Dendritic cell treated with granulocyte-macrophage colony-stimulating factor and Interleukin-4, amounts not matched to agents 40 ng/mL and 50 ng/mL, for 4 days (primary cell): ENCODE measurements around the gene TEKT2.

ENCODE experiments used
- H3K27ac Mint-ChIP-seq: one replicate; pipeline ENCODE4 v1.8.0; 2022; ENCODE audit warnings: mild to moderate bottlenecking, mixed read lengths
- H3K27me3 Mint-ChIP-seq: one replicate; pipeline ENCODE4 v1.8.0; 2022; ENCODE audit warnings: mild to moderate bottlenecking, mixed read lengths
- H3K36me3 Mint-ChIP-seq: one replicate; pipeline ENCODE4 v1.8.0; 2022; ENCODE audit warnings: low read depth, mixed read lengths
- H3K4me1 Mint-ChIP-seq: one replicate; pipeline ENCODE4 v1.8.0; 2022; ENCODE audit warnings: low read depth, mixed read lengths
- H3K4me3 Mint-ChIP-seq: one replicate; pipeline ENCODE4 v1.8.0; 2022; ENCODE audit warnings: mild to moderate bottlenecking, moderate library complexity, mixed read lengths
- H3K9me3 Mint-ChIP-seq: one replicate; pipeline ENCODE4 v1.8.0; 2022; ENCODE audit warnings: mixed read lengths
- intact Hi-C: fragments of 100-400 bp; cut with micrococcal nuclease; formaldehyde crosslinking; loops from one replicate; pipeline ENCODE4 v1.15.0; 2022

TEKT2 gene

DNA sequence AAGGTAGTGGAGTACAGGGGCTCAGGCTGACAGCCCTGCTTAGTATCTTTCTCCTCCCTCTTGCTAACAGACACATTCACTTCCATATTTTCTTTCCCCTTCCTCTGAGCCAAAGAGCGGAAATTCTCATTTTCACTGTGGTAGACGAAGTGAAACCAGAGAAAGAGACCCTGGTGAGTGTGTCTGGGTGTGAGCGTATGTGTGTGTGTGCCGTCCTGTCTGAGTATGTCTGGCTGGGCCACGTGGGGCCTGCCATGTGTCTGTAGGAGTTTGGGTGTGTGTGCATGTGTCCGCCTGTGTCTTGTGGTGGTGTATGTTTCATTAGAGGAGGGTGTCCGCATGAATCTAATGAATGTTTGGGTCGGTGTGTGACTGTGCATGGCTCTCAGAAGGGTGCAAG lies 39.5 kb downstream of the TEKT2 start:
- Mint-ChIP-seq H3K4me3 (peak overlapping the region; percentile 44), H3K27me3 (peaks cover 18% of the 10 kb centered on the region), H3K36me3 (no peaks in the 10 kb centered on the region), H3K4me1 (peaks cover 82% of the 10 kb centered on the region), H3K9me3 (no peaks in the 10 kb centered on the region), H3K27ac (peak overlapping the region; percentile 80)
- intact Hi-C loops = no loop called here

- peaks cover 18% of the 10 kb centered on the region for H3K27me3 Mint-ChIP-seq
- intact Hi-C loops = no loop called here
- peak overlapping the region; percentile 47 for H3K4me3 Mint-ChIP-seq
- H3K36me3 Mint-ChIP-seq = no peaks in the 10 kb centered on the region
- peaks cover 74% of the 10 kb centered on the region for H3K4me1 Mint-ChIP-seq
- peak overlapping the region; percentile 80 for H3K27ac Mint-ChIP-seq
- no peaks in the 10 kb centered on the region for H3K9me3 Mint-ChIP-seq
Measured at GRCh38 chr1:36124404-36125128, 40.7 kb downstream of the TEKT2 start.

GRCh38 chr1:36125129-36125991 lies 41.5 kb downstream of the TEKT2 start, which contains the start of gene COL8A2:
Gene COL8A2, minus strand, starts transcription at chr1:36125222. Its CDS starts 24,980 bp downstream, at chr1:36100242.
- Mint-ChIP-seq H3K4me1 (peaks cover 66% of the 10 kb centered on the region), H3K36me3 (no peaks in the 10 kb centered on the region), H3K4me3 (peak within 1 kb of the TSS; percentile 54), H3K9me3 (no peaks in the 10 kb centered on the region), H3K27me3 (peaks cover 18% of the 10 kb centered on the region), H3K27ac (peak within 1 kb of the TSS; percentile 80)
- intact Hi-C loops = no loop called here

DNA sequence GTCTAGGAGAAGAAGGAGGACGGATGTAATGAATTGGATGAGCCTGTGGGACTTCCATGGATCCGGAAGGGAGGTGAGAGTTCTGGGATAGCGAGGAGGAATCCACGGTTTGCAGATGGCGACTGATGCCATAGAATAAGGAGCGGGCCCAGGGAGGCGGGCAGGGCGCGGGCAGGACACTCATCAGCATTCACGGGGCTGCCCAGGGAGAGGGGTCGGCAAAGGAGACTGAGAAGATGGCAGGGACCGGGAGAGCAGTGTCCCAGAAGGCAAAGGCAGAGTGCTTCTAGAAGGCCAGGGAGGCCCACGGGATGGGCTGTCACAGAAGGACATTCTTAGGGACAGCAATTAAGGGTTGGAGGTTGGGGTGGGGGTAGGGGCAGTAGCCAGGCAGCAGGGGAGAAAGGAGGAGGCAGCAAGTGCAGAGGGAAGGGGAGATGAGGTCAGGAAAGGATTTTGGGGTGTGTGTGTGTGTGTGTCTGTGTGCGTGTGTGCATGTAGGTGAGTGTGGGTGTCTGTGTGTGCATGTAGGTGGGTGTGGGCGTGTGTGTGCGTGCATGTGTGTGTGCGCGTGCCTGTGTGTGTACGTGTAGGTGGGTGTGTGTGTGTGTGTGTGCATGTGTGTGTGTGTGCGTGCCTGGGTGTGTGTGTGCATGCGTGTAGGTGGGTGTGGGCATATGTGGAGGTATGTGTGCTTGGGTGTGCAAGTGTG lies 42.3 kb downstream of the TEKT2 start:
- Mint-ChIP-seq H3K4me3 (peak overlapping the region; percentile 54), H3K27me3 (peaks cover 18% of the 10 kb centered on the region), H3K4me1 (peaks cover 63% of the 10 kb centered on the region), H3K36me3 (no peaks in the 10 kb centered on the region), H3K27ac (peak overlapping the region; percentile 31), H3K9me3 (no peaks in the 10 kb centered on the region)
- intact Hi-C loops = no loop called here

DNA sequence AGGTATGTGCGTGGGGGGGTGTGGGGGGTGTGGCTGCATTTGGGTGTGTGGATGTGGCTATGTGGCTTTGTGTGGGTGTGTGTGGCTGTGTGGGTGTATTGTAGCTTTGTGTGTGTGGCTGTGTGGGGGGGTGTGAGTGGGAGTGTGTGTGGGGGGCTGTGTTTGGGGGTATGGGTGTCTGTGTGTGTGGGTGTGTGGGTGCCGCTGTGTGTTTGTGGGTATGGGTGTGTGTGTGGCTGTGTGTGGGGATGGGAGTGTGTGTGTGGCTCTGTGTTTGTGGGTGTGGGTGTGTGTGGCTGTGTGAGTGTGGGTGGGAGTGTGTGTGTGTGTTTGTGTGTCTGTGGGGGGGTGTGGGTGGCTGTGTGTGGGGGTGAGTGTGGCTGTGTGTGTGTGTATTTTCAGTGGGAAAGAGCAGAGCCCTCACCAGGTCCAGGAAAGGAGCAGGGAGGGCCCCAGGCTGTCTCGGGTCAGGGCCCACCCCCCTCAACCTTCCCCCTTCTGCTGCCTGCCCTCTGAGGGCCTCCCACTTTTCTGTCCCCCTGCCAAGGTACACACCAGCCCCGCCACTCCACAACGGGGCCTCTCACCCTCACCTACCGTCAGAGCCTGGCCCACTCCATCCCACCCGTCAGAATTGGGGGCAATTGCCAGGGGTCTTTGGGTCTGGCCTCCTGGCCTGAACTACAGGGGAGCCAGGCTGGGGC lies 43.1 kb downstream of the TEKT2 start:
- intact Hi-C loops = no loop called here
- H3K36me3 Mint-ChIP-seq = no peaks in the 10 kb centered on the region
- peaks cover 59% of the 10 kb centered on the region for H3K4me1 Mint-ChIP-seq
- peaks cover 18% of the 10 kb centered on the region for H3K27me3 Mint-ChIP-seq
- H3K4me3 Mint-ChIP-seq = no peak overlapping the region
- no peaks in the 10 kb centered on the region for H3K9me3 Mint-ChIP-seq
- no peak overlapping the region for H3K27ac Mint-ChIP-seq

DNA sequence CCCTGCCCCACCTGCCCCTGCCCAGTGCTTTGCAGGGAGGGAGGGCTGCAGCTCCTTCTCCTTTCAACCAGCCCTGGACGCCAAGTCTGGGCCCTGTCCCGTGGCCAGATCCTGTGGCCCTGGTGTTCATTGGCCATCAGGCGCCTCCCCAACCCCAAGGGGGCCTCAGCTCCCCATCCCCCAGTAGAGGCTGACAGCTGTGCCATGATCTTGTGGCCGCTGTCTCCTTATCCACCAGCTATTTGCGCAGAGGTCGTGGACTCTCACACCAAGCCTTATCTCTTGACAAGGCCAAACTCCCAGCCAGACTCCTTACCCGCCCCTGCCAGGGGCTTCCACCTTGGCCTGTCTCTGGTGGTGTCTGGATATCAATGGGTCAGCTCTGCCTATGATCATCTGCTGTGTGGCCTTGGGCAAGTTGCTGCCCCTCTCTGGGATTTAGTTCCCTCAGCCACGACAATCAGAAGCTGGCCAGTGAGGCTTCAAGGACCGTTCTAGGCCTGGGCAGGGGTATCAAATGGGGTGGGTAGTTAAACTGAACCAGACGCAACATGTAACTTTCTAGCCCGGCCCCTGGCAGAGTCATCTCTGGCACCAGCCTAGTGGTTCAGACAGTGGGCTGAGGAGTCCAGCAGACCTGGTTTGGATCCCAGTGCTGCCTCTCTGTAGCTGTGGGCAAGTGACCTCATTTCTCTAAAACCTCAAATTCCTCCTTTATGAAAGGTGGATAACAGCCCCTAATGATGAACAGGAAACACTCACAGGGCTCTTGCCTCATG lies 44.4 kb downstream of the TEKT2 start:
- H3K4me3 Mint-ChIP-seq = no peak overlapping the region
- H3K4me1 Mint-ChIP-seq = peaks cover 45% of the 10 kb centered on the region
- peak overlapping the region; percentile 37 for H3K27ac Mint-ChIP-seq
- intact Hi-C loops = no loop called here
- H3K27me3 Mint-ChIP-seq = peaks cover 18% of the 10 kb centered on the region
- no peaks in the 10 kb centered on the region for H3K36me3 Mint-ChIP-seq
- H3K9me3 Mint-ChIP-seq = no peaks in the 10 kb centered on the region

- Mint-ChIP-seq H3K9me3 (no peaks in the 10 kb centered on the region), H3K27me3 (peaks cover 18% of the 10 kb centered on the region), H3K4me3 (no peak overlapping the region), H3K4me1 (peaks cover 40% of the 10 kb centered on the region), H3K36me3 (no peaks in the 10 kb centered on the region), H3K27ac (no peak overlapping the region)
- intact Hi-C loops = no loop called here
Measured at GRCh38 chr1:36128905-36129206, 45.0 kb downstream of the TEKT2 start.

GRCh38 chr1:36132029-36132428 lies 48.1 kb downstream of the TEKT2 start:
- Mint-ChIP-seq H3K9me3 (no peaks in the 10 kb centered on the region), H3K27ac (no peak overlapping the region), H3K27me3 (peaks cover 2% of the 10 kb centered on the region), H3K36me3 (peaks cover 10% of the 10 kb centered on the region), H3K4me1 (peaks cover 34% of the 10 kb centered on the region), H3K4me3 (no peak overlapping the region)
- intact Hi-C loops = no loop called here

DNA sequence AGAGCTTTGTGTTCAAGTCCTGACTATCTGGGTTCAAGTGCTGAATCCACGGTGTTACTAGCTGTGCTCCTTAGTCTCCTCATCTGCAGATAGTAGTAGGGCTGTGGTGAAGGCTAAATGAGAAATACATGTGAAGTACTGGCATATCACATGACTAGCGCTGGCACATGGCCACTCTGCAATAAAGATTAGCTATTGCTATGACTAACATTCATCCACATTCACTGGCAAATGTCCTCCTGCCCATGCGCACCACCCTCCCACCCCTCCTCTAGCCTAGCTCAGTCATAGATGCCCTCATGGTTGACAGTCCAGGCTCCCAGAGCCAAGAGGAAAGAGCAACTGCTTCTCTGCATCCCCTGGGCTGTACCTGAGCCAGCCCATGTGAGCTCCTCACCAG lies 49.6 kb downstream of the TEKT2 start:
- Mint-ChIP-seq H3K9me3 (no peaks in the 10 kb centered on the region), H3K36me3 (peaks cover 25% of the 10 kb centered on the region), H3K27me3 (no peaks in the 10 kb centered on the region), H3K27ac (no peak overlapping the region), H3K4me1 (peaks cover 24% of the 10 kb centered on the region), H3K4me3 (no peak overlapping the region)
- intact Hi-C loops = no loop called here

GRCh38 chr1:36134031-36134430 lies 50.1 kb downstream of the TEKT2 start:
- Mint-ChIP-seq H3K4me3 (no peak overlapping the region), H3K27ac (no peak overlapping the region), H3K36me3 (peaks cover 30% of the 10 kb centered on the region), H3K4me1 (peaks cover 21% of the 10 kb centered on the region), H3K27me3 (no peaks in the 10 kb centered on the region), H3K9me3 (no peaks in the 10 kb centered on the region)
- intact Hi-C loops = loop anchor here (2.0 kb wide), 1 partner anchor 33 kb away; no protein-coding TSS in a partner anchor

DNA sequence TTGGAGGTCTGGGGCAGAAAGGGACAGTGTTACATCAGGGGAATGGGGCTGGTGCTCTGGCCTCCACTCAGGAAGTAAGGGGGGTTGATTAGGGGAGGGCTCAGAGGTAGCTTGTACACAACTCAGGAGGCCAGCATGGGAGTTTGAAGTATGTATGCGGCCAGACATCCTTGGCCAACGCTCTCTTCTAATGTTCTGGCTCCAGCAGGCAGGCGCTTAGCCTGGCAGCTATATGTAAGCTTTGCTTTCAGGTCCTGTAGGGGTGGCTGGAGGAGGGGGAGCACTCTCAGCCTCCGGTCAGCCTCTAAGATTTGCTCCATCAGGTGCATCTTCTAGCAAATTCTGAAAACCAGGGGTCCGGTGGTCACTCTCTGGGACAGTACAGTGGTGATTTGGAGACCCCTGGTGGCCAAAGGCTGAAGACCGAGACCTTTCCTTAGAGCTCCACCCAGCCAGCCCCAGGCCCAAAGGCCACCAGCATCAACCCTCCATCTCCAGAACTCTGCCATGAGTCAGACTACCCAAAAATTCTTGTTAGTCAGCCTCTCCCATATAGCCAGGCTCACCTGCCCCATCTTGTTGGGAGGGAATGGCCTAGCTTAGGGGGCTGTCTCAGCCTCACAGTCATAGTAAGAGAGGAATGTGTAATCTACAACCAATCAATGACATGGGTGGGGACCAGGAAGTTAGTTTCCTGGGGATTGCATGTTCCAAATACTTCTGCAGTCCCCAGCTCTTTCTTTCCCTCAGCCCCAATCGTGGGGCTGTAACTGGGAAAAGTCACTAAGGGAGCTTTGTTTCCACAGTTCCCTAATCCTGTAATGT lies 50.8 kb downstream of the TEKT2 start:
- peaks cover 37% of the 10 kb centered on the region for H3K36me3 Mint-ChIP-seq
- no peaks in the 10 kb centered on the region for H3K9me3 Mint-ChIP-seq
- no peak overlapping the region for H3K4me3 Mint-ChIP-seq
- H3K4me1 Mint-ChIP-seq = peaks cover 21% of the 10 kb centered on the region
- intact Hi-C loops = loop anchor here (2.0 kb wide), 1 partner anchor 34 kb away; no protein-coding TSS in a partner anchor
- no peak overlapping the region for H3K27ac Mint-ChIP-seq
- H3K27me3 Mint-ChIP-seq = no peaks in the 10 kb centered on the region

GRCh38 chr1:36135330-36135667 lies 51.4 kb downstream of the TEKT2 start:
- no peaks in the 10 kb centered on the region for H3K27me3 Mint-ChIP-seq
- no peaks in the 10 kb centered on the region for H3K9me3 Mint-ChIP-seq
- intact Hi-C loops = loop anchor here (2.0 kb wide), 1 partner anchor 34 kb away; no protein-coding TSS in a partner anchor
- H3K36me3 Mint-ChIP-seq = peaks cover 43% of the 10 kb centered on the region
- H3K4me1 Mint-ChIP-seq = peaks cover 25% of the 10 kb centered on the region
- peak overlapping the region; percentile 33 for H3K27ac Mint-ChIP-seq
- no peak overlapping the region for H3K4me3 Mint-ChIP-seq
